IMR-90 (cell line): ENCODE data around the gene TPM2. TPM values are rescaled to one million over a fixed set of nuclear protein-coding genes. Genes with fewer than 3 reads are reported as not detected.

Experiments used
- ATAC-seq: fragments of 200-7000 bp; cut with Tn5 transposase; 2 replicates; pipeline ENCODE4 v1.9.1; 2020; ENCODE audit warnings: low read depth, mild to moderate bottlenecking, moderate library complexity
- BruUV-seq: library from RNA; stranded (reverse); fragments of 400-500 nt; replicated peaks from 2 replicates; lab custom pipeline; 2021; lab: Mats Ljungman, UMichigan
- CTCF ChIA-PET: fragments of 300-600 bp; formaldehyde crosslinking; extraction: SDS; loops from one replicate; lab custom pipeline; 2021; ENCODE audit warnings: antibody characterized with exemption; lab: Yijun Ruan, JAX
- POLR2A ChIA-PET: fragments of 300-600 bp; sonication (Branson Sonifier 250); formaldehyde crosslinking; loops from one replicate; lab custom pipeline; 2022; ENCODE audit warnings: antibody characterized with exemption; ENCODE audit not compliant: unreplicated experiment; lab: Charles Lee
- DNase-seq: peaks from one replicate; pipeline ENCODE4 v3.0.0; 2013
- H2AFZ ChIP-seq: replicated peaks from 2 replicates; pipeline ENCODE3; 2013; ENCODE audit warnings: low read length, mild to moderate bottlenecking; ENCODE audit not compliant: poor library complexity
- H2AK5ac ChIP-seq: 2 replicates; pipeline ENCODE4 v1.6.1; 2013; ENCODE audit warnings: low read depth, low read length, inconsistent platforms
- H2AK9ac ChIP-seq: replicated peaks from 2 replicates; pipeline ENCODE3; 2013; ENCODE audit warnings: mild to moderate bottlenecking, low read depth, low read length, moderate library complexity; ENCODE audit not compliant: poor library complexity
- H2BK120ac ChIP-seq: 2 replicates; pipeline ENCODE4 v1.6.1; 2013; ENCODE audit warnings: low read depth, low read length, inconsistent platforms
- H2BK15ac ChIP-seq: 3 replicates; pipeline ENCODE4 v1.6.1; 2013; ENCODE audit warnings: low read depth, low read length, inconsistent platforms
- H2BK20ac ChIP-seq: 2 replicates; pipeline ENCODE4 v1.6.1; 2013; ENCODE audit warnings: low read depth, mild to moderate bottlenecking, inconsistent platforms, low read length, moderate library complexity
- H2BK5ac ChIP-seq: 2 replicates; pipeline ENCODE4 v1.6.1; 2013; ENCODE audit warnings: mild to moderate bottlenecking, low read depth, low read length, inconsistent platforms; ENCODE audit not compliant: poor library complexity, severe bottlenecking
- H3K14ac ChIP-seq: replicated peaks from 2 replicates; pipeline ENCODE4 v1.6.1; 2013; ENCODE audit warnings: low read depth, low read length, inconsistent platforms
- H3K18ac ChIP-seq: 2 replicates; pipeline ENCODE4 v1.6.1; 2013; ENCODE audit warnings: low read depth, low read length, control low read depth
- H3K23ac ChIP-seq: 2 replicates; pipeline ENCODE4 v1.6.1; 2013; ENCODE audit warnings: low read depth, low read length, inconsistent platforms
- H3K27ac ChIP-seq: 2 replicates; pipeline ENCODE4 v1.5.1; 2013; ENCODE audit warnings: mild to moderate bottlenecking, control low read depth, low read length; ENCODE audit not compliant: insufficient read depth
- H3K27me3 ChIP-seq: 2 replicates; pipeline ENCODE4 v1.6.1; 2013; ENCODE audit warnings: low read length; ENCODE audit not compliant: control insufficient read depth, insufficient read depth
- H3K36me3 ChIP-seq: 2 replicates; pipeline ENCODE4 v1.6.1; 2013; ENCODE audit warnings: low read length, mixed read lengths; ENCODE audit not compliant: control insufficient read depth, insufficient read depth
- H3K4ac ChIP-seq: 2 replicates; pipeline ENCODE4 v1.6.1; 2013; ENCODE audit warnings: low read depth, low read length, inconsistent platforms
- H3K4me1 ChIP-seq: 2 replicates; pipeline ENCODE4 v1.6.1; 2013; ENCODE audit warnings: low read length, mixed read lengths; ENCODE audit not compliant: control insufficient read depth, insufficient read depth
- H3K4me2 ChIP-seq: 2 replicates; pipeline ENCODE4 v1.6.1; 2013; ENCODE audit warnings: low read depth, mild to moderate bottlenecking, control low read depth, low read length, moderate library complexity
- H3K4me3 ChIP-seq: 2 replicates; pipeline ENCODE4 v1.5.1; 2013; ENCODE audit warnings: low read depth, mild to moderate bottlenecking, control low read depth, low read length, moderate library complexity; ENCODE audit not compliant: insufficient read depth
- H3K56ac ChIP-seq: 2 replicates; pipeline ENCODE4 v1.6.1; 2013; ENCODE audit warnings: low read length, inconsistent platforms; ENCODE audit not compliant: insufficient read depth; ENCODE audit errors: extremely low read depth
- H3K79me1 ChIP-seq, 2 experiments: 2 replicates each; pipeline ENCODE4 v1.6.1; 2013; ENCODE audit warnings: low read length in 2 of 2, inconsistent platforms in 1 of 2, low read depth in 1 of 2
- H3K9ac ChIP-seq: 2 replicates; pipeline ENCODE4 v1.6.1; 2013; ENCODE audit warnings: low read depth, low read length, control low read depth
- H3K9me1 ChIP-seq: 2 replicates; pipeline ENCODE4 v1.6.1; 2013; ENCODE audit warnings: low read length, inconsistent platforms; ENCODE audit not compliant: insufficient read depth
- H3K9me3 ChIP-seq: 2 replicates; pipeline ENCODE4 v1.6.1; 2013; ENCODE audit warnings: low read length; ENCODE audit not compliant: control insufficient read depth, insufficient read depth
- H4K20me1 ChIP-seq: 2 replicates; pipeline ENCODE4 v1.6.1; 2013; ENCODE audit warnings: low read length, inconsistent platforms; ENCODE audit not compliant: insufficient read depth
- H4K5ac ChIP-seq: 2 replicates; pipeline ENCODE4 v1.6.1; 2013; ENCODE audit warnings: mild to moderate bottlenecking, low read depth, low read length, control low read depth
- H4K8ac ChIP-seq, 2 experiments: 2 replicates each; pipeline ENCODE4 v1.6.1; 2013; ENCODE audit warnings: low read depth in 2 of 2, low read length in 2 of 2, control low read depth in 1 of 2, inconsistent platforms in 1 of 2
- H4K91ac ChIP-seq: 2 replicates; pipeline ENCODE4 v1.6.1; 2013; ENCODE audit warnings: low read depth, low read length, inconsistent platforms; ENCODE audit not compliant: insufficient read depth
- CHD1 ChIP-seq: IDR thresholded peaks from 2 replicates; pipeline ENCODE4 v1.6.1; 2012; ENCODE audit warnings: low read depth, low read length, improper control_type of control experiment
- SMC3 ChIP-seq: fragments of 150-350 bp; IDR thresholded peaks from 2 replicates; pipeline ENCODE4 v1.6.1; 2016; ENCODE audit warnings: low read depth, mild to moderate bottlenecking, antibody characterized with exemption, low read length, moderate library complexity
- WGBS, 2 experiments: methylation state at CpG; one replicate each; pipeline versions ENCODE4 v1.1.5 to v1.1.7; 2013; ENCODE audit warnings: missing lambda C conversion rate in 2 of 2; ENCODE audit not compliant: insufficient read length in 1 of 2; ENCODE audit errors: extremely low coverage in 2 of 2; 5-methylcytosine and 5-hydroxymethylcytosine counted together
- dilution Hi-C: fragments of 300-500 bp; cut with HindIII; formaldehyde crosslinking; loops from one replicate; pipeline ENCODE4 v1.14.3; 2018; ENCODE audit warnings: low sequenced_read_pairs; ENCODE audit not compliant: unreplicated experiment
- in situ Hi-C: fragments of 300-500 bp; cut with MboI; formaldehyde crosslinking; loops from 3 replicates; pipeline ENCODE4 v1.14.3; 2019; ENCODE audit warnings: low sequenced_read_pairs, inconsistent platforms, mixed read lengths
- intact Hi-C: fragments of 100-400 bp; cut with micrococcal nuclease; formaldehyde crosslinking; loops from 2 replicates; pipeline ENCODE4 v1.10.0; 2022
- polyA plus RNA-seq, 3 experiments: library from polyadenylated mRNA; depleted of rRNA; stranded (reverse); fragments of >200 nt; gene quantifications; 2 replicates each; pipeline ENCODE4 v1.2.3, GENCODE V29; 2012; ENCODE audit warnings: low replicate concordance in 1 of 3
- total RNA-seq: library from RNA; depleted of rRNA; stranded (reverse); fragments of >200 nt; gene quantifications from 2 replicates; pipeline ENCODE4 v1.2.3, GENCODE V29; 2012

TPM2 gene
- total and polyA plus RNA-seq, 2 of the 4 experiments (the other 2 are of a cell fraction) = 960 to 2,500 TPM

DNA sequence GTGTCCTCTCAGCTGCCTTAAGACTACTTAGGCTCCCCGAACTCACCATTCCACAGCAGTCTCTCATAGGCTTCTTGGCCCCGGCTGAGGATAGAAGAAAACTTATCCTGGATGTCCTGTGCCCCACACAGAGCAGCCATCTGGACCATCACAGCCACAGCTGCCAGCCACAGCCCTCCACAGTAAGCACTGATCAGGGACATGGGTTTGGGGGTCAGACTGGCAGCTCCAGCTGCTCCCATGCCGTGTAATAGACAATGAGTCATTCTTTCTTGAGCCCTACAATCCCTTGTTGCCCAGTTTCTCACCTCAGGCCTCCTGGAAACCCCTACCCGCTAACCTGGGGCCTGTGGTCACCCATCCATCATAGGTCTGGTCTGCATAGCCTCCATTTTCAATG lies 48.5 kb upstream of the TPM2 start:
- Histone ChIP-seq H2AK5ac (no peak overlapping the region), H3K27ac (no peak overlapping the region), H2BK120ac (no peak overlapping the region), H3K18ac (no peak overlapping the region), H2BK15ac (no peak overlapping the region), H2AK9ac (no peak overlapping the region), H4K8ac (no peak overlapping the region), H2BK20ac (no peak overlapping the region), H3K4me1 (no peaks in the 10 kb centered on the region), H3K14ac (no peak overlapping the region), H3K36me3 (peaks cover 69% of the 10 kb centered on the region), H3K4me2 (no peak overlapping the region), H2BK5ac (no peak overlapping the region), H4K5ac (no peak overlapping the region), H3K23ac (no peak overlapping the region), H3K56ac (no peak overlapping the region), H3K27me3 (no peaks in the 10 kb centered on the region), H3K4ac (no peak overlapping the region), H3K9me3 (no peaks in the 10 kb centered on the region), H2AFZ (no peak overlapping the region), H3K9ac (no peak overlapping the region), H3K9me1 (peaks cover 3% of the 10 kb centered on the region; the same call in 1 of the 2 replicates), H4K91ac (no peak overlapping the region), H3K79me1 (peaks cover 21 to 89% of the 10 kb centered on the region in 2 experiments), H3K4me3 (no peak overlapping the region), H4K20me1 (peaks cover 24% of the 10 kb centered on the region)
- no peak for ATAC-seq
- no peak for DNase-seq
- BruUV-seq = no TSS peak
- in situ Hi-C loops (no loop called here), dilution Hi-C loops (no loop called here), intact Hi-C loops (no loop called here)
- WGBS, 2 experiments = 80% methylated on average over 3 of the region's 4 CpGs; no CpG with 5 or more reads in 1 of the 2 experiments
- ChIA-PET CTCF (no interaction called here), POLR2A (no interaction called here)
- TF ChIP-seq SMC3 (no peak), CHD1 (no peak)
